HFF-Myc (cell line): ENCODE measurements around the gene DPAGT1.
A peak's percentile ranks its signal among the peaks of the same experiment; 100 is the strongest.

Source experiments
- DNase-seq: peaks from one replicate; pipeline ENCODE4 v3.0.0-alpha.2; 2011; ENCODE audit warnings: low read depth; ENCODE audit errors: extremely low read depth
- H3K4me3 ChIP-seq: replicated peaks from 2 replicates; pipeline ENCODE4 v1.5.1; 2011; ENCODE audit warnings: low read depth, mild to moderate bottlenecking, control low read depth, low read length
- CTCF ChIP-seq: IDR thresholded peaks from 2 replicates; pipeline ENCODE4 v1.5.1; 2012; ENCODE audit warnings: mild to moderate bottlenecking, low read depth, low read length, control low read depth; ENCODE audit errors: missing control alignments

The DPAGT1 gene

GRCh38 chr11:119087747-119088241, 13.9 kb downstream of the DPAGT1 start:
- TF ChIP-seq CTCF, result no peak
- no peak overlapping the region for H3K4me3 ChIP-seq
- no peak for DNase-seq

DNA sequence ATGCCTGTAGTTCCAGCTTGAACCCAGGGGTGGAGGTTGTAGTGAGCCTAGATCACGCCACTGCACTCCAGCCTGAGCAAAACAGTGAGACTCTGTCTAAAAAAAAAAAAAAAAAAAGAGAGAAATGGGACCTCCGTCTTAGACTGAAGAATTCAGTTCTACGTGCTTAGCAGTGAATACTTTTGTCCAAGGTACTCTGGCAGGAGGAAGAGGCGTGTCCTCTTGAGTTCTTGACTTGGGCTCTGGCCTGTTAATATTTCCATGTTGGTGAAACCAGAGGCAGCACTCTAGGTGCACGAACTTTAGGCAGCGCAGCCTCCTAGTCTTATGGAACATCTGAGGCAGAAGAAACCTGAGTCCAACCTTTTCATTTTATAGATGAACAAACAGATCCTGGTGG, 14.5 kb downstream of the DPAGT1 start:
- no peak for DNase-seq
- TF ChIP-seq CTCF, result no peak
- H3K4me3 ChIP-seq, result no peak overlapping the region

DNA sequence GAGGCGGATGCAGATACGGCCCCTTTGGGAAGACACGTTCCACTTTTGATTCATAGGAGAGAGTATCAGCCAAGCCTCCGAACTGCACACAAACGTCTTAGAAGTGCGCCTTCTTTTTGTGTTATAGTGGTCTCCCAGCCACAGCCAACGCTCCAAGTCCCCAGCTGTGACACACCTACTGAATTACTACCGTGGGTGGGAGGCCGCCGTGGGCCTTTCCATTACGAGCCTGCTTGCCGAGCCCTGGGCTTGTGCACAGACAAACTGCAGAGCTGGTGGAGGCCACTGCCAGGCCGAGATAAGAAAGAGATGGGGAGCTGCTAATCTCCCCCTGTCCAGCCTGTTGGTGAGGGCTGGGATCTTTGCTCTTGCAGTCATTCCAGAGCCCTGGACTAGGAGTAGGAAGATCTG, 16.2 kb downstream of the DPAGT1 start:
- TF ChIP-seq CTCF, result no peak
- H3K4me3 ChIP-seq, result peak overlapping the region; percentile 73
- no peak for DNase-seq

DNA sequence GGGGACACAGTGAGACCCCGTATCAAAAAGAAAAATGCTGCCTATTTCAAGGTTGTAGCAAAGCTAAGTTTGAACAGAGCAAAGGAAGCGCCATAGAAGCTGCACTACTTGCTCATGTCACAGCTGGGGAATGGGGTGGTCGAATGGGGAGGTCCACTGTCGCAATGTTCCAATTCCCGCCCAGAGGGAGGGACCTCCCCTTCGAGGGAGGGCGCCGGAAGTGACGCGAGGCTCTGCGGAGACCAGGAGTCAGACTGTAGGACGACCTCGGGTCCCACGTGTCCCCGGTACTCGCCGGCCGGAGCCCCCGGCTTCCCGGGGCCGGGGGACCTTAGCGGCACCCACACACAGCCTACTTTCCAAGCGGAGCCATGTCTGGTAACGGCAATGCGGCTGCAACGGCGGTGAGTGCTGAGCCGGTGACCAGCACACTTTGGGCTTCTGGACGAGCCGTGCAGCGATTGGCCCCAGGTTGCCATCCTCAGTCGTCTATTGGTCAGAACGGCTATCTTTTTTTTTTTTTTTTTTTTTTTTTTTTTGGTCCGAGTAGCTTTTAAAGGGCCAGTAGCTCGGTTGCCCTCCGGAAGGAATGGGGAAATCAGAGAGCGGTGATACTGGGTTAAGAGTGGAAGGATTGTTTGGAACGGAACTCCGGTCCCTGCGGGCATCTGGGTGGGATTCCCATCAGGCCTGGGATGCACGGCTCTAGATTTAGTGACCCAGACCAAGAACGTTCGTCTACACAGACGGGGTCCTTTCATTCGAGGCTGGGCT, 16.8 kb downstream of the DPAGT1 start, which contains the start of gene HMBS:
HMBS (plus strand) TSS at position 219 of the 774 bp plus-strand sequence; CDS start at position 372, 153 bp downstream.
- peak; percentile 84 for DNase-seq
- H3K4me3 ChIP-seq, result peak within 1 kb of the TSS; percentile 73
- TF ChIP-seq CTCF, result no peak

GRCh38 chr11:119081682-119082260, 19.9 kb downstream of the DPAGT1 start:
- no peak for TF ChIP-seq CTCF
- no peak for DNase-seq
- H3K4me3 ChIP-seq, result no peak overlapping the region

- TF ChIP-seq CTCF, result no peak
- H3K4me3 ChIP-seq, result no peak overlapping the region
- no peak for DNase-seq
Observed at GRCh38 chr11:119078675-119079420, 22.8 kb downstream of the DPAGT1 start.
